Activated T-cell treated with anti-CD3 and anti-CD28 coated beads, Interleukin-2, amount 50 U/mL, for 4 hours (primary cell): ENCODE data around the gene TENM4. TPM values are rescaled to one million over a fixed set of nuclear protein-coding genes. Genes with fewer than 3 reads are reported as not detected.

Experiments used
- ATAC-seq, 2 donors: fragments of 200-7000 bp; cut with Tn5 transposase; one replicate each; pipeline ENCODE4 v1.10.0; 2021
- DNase-seq: peaks from one replicate; pipeline ENCODE4 v3.0.0-alpha.2; 2020
- H3K27me3 Mint-ChIP-seq: one replicate; pipeline ENCODE4 v1.8.0; 2021; ENCODE audit warnings: low read depth, mixed read lengths
- H3K36me3 Mint-ChIP-seq: one replicate; pipeline ENCODE4 v1.8.0; 2022; ENCODE audit warnings: mixed read lengths; ENCODE audit not compliant: insufficient read depth
- H3K4me1 Mint-ChIP-seq: one replicate; pipeline ENCODE4 v1.8.0; 2021; ENCODE audit warnings: low read depth, mixed read lengths
- H3K4me3 Mint-ChIP-seq: one replicate; pipeline ENCODE4 v1.8.0; 2021; ENCODE audit warnings: mild to moderate bottlenecking, moderate library complexity, mixed read lengths
- H3K9me3 Mint-ChIP-seq: one replicate; pipeline ENCODE4 v1.8.0; 2021; ENCODE audit warnings: mixed read lengths
- total RNA-seq, 3 donors: library from RNA; stranded (reverse); gene quantifications; one replicate each; pipeline ENCODE4 v1.2.1, GENCODE V29; 2021

Gene TENM4
- total RNA-seq, 3 donors from 2014 or later: 0.10 to 0.30 TPM; not detected in 1

DNA sequence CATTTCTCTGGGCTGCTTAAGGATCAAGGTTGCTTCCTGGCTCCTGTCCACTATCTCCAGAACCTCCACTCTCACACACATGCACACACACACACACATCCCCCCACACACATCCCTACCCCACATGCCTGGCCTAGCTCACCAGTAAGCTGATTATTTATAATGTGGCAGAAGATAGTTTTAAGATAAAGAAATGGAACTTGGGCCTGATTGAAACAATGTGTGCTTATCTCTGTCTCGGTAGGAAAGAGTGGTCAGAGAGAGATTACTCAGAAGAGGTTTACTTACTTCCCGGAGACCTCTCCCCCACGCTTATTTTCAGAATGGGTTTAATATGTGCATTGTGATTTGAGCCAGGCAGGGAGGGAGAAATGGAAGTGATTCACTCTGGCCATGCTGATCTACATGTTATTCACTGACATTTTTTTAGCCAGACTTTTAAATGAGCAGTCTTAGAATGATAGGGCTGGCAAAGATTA is 422.4 kb downstream of the TENM4 start:
- DNase-seq: no peak
- no peaks in the 10 kb centered on the region for H3K9me3 Mint-ChIP-seq
- ATAC-seq: no peak

DNA sequence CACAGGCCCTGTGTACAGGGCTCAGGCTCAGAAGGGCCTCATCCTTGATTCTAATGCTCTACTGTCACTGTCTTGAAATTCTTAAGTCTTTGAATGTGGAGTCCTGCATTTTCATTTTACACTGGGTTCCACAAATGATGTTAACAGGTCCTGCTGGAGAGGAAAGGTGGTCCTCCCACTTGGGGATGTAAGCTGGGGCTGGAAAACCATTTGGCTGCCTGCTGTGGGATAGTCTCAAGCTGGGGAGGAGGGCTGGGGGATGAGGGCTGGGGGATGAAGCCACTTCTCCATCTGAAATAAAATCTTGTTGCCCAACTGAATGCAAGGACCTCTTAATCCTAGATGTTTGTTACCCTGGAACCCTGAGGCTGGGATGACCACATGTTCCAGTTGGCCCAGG is 423.0 kb downstream of the TENM4 start:
- no peak overlapping the region for H3K4me3 Mint-ChIP-seq
- H3K27me3 Mint-ChIP-seq: peaks cover 12% of the 10 kb centered on the region
- no peaks in the 10 kb centered on the region for H3K36me3 Mint-ChIP-seq
- DNase-seq: no peak
- no peaks in the 10 kb centered on the region for H3K9me3 Mint-ChIP-seq
- H3K4me1 Mint-ChIP-seq: no peaks in the 10 kb centered on the region
- no peak for ATAC-seq

More for the DNA sequence above, 422.4 kb downstream of the TENM4 start:
- H3K27me3 Mint-ChIP-seq: peaks cover 10% of the 10 kb centered on the region
- no peaks in the 10 kb centered on the region for H3K4me1 Mint-ChIP-seq
- no peak overlapping the region for H3K4me3 Mint-ChIP-seq
- H3K36me3 Mint-ChIP-seq: no peaks in the 10 kb centered on the region

DNA sequence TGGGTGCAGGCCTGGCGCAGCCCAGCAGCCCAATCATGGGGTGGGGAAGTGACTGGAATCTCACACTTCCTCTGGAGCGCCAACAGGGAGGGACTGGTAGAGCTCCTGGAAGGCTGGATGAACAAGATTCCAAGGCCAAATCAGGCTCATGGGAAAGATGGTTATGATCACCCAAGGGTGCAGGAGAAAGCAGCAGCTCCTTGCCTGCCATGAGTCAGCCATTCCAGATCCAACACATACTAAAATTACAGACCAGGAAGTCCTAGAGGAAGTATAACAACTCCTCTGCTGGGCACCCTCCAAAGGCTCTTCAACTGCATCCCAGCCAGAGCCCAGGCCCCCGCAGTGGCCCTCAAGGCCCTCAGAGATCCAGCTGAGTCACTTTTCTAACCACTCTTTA is 427.3 kb downstream of the TENM4 start:
- Mint-ChIP-seq H3K27me3 (peaks cover 8% of the 10 kb centered on the region), H3K4me1 (no peaks in the 10 kb centered on the region), H3K36me3 (no peaks in the 10 kb centered on the region), H3K4me3 (no peak overlapping the region), H3K9me3 (no peaks in the 10 kb centered on the region)
- no peak for ATAC-seq
- DNase-seq: no peak

GRCh38 chr11:79011357-79011756 is 429.5 kb downstream of the TENM4 start:
- no peaks in the 10 kb centered on the region for H3K9me3 Mint-ChIP-seq
- DNase-seq (no peak), ATAC-seq (no peak)
- H3K4me1 Mint-ChIP-seq: no peaks in the 10 kb centered on the region
- H3K36me3 Mint-ChIP-seq: no peaks in the 10 kb centered on the region
- H3K27me3 Mint-ChIP-seq: peaks cover 8% of the 10 kb centered on the region
- H3K4me3 Mint-ChIP-seq: no peak overlapping the region

DNA sequence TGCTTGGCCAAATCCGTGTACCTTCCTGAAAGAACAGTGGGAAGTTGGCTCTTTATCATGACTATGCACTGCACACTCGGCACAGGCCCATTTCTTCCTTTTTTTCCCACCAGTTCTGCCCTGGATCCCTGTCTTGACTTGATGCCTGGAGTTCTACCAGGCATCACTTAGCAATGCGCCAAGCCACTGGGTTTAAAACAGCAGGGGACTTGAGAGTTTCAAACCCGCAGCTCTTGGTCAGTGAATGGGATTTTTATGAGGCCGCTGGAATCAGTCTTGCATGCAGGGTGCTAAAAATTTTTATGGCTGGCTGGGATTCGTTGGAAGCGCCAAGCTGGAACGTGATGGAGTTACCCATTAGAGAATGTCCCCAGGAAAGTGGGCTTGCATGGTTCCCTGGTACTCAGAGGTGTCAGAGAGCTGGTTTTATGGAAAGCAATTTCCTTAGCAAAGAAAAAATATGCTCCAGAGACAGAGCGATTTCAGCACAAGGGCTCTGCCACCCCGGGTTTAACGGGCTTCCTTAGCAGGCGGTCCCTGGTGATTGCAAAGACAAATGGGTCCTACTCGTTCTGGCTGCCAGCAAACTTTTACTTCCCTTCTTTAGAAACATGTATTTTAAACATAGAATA is 432.9 kb downstream of the TENM4 start:
- DNase-seq (no peak), ATAC-seq (no peak)
- H3K4me3 Mint-ChIP-seq: no peak overlapping the region
- no peaks in the 10 kb centered on the region for H3K9me3 Mint-ChIP-seq
- peaks cover 2% of the 10 kb centered on the region for H3K27me3 Mint-ChIP-seq
- no peaks in the 10 kb centered on the region for H3K4me1 Mint-ChIP-seq
- H3K36me3 Mint-ChIP-seq: no peaks in the 10 kb centered on the region

GRCh38 chr11:79006854-79007253 is 434.0 kb downstream of the TENM4 start:
- DNase-seq: no peak
- Mint-ChIP-seq H3K4me3 (no peak overlapping the region), H3K4me1 (no peaks in the 10 kb centered on the region), H3K36me3 (no peaks in the 10 kb centered on the region), H3K27me3 (no peaks in the 10 kb centered on the region), H3K9me3 (no peaks in the 10 kb centered on the region)
- ATAC-seq: no peak

DNA sequence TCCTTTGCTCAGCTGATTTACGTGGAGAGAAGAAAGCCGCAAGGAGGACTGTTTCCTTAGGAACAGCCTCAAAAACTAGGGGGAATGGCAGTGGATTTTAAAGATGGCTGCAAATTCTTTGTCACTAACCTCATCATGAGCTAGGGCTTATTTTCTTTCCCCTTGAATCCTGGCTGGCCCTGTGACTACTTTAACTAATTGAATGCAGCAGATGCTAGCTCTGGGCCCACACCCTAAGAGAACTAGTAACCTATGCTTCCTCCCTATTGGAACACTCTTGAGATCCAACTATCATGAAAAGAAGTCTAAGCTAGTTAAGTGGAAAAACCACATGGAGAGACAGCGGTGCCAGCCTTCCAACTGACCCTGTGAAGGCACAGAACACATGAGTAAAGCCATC is 444.8 kb downstream of the TENM4 start:
- peaks cover 8% of the 10 kb centered on the region for H3K27me3 Mint-ChIP-seq
- H3K4me1 Mint-ChIP-seq: no peaks in the 10 kb centered on the region
- H3K4me3 Mint-ChIP-seq: no peak overlapping the region
- ATAC-seq (no peak), DNase-seq (no peak)
- H3K9me3 Mint-ChIP-seq: peaks cover 14% of the 10 kb centered on the region
- H3K36me3 Mint-ChIP-seq: no peaks in the 10 kb centered on the region

DNA sequence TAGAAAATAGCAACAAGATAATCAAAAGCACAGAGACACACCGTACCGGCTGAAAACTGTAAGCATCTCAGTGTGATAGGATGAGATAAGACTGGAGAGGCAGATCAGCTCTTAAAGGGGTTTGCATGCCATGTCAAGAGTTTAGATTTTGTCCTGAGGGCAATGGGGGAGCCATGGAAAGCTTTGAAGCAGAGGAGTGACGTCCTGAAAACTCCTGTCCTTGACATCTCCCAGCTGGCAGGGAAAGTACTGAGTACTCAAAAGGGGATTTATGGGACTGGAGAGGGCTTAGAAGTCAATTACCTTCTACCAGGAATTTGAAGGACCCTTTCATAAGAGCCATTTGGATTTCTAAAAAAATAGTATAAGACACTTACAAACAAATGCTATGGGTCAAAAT is 445.7 kb downstream of the TENM4 start:
- Mint-ChIP-seq H3K9me3 (peaks cover 14% of the 10 kb centered on the region), H3K4me3 (no peak overlapping the region), H3K4me1 (no peaks in the 10 kb centered on the region), H3K36me3 (no peaks in the 10 kb centered on the region), H3K27me3 (peaks cover 8% of the 10 kb centered on the region)
- no peak for DNase-seq
- no peak for ATAC-seq

DNA sequence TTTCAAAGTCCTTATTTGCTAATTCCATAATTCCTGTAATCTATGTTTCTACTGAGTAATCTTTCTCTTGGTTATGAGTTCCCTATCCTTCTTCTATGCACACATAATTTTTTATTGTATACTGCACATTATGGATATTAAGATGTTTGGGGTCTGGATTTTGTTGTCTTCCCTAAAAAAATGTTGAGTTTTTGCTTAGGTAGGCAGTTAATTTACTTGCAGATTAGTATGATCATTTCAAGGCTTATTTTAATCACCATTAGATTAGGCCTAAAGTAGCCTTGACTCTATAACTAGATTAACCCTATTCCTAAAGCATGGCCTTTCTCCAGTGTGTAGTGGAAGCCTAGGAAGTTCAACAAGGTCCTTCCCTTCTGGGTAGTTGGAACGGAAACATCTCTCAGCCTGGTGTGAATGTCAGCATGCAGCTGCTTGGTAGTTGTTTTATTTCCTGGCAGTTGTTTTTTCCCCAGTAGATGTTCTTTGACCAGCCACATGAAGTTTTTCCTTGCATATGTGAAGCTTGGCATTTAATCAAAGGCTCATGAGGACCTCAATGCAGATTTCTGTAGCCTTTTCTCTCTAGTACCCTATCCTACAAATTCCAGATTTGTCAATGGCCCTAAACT is 446.9 kb downstream of the TENM4 start:
- peaks cover 6% of the 10 kb centered on the region for H3K9me3 Mint-ChIP-seq
- peaks cover 8% of the 10 kb centered on the region for H3K27me3 Mint-ChIP-seq
- no peaks in the 10 kb centered on the region for H3K4me1 Mint-ChIP-seq
- H3K4me3 Mint-ChIP-seq: no peak overlapping the region
- no peak for DNase-seq
- no peak for ATAC-seq
- H3K36me3 Mint-ChIP-seq: no peaks in the 10 kb centered on the region

- H3K27me3 Mint-ChIP-seq: peaks cover 8% of the 10 kb centered on the region
- no peak overlapping the region for H3K4me3 Mint-ChIP-seq
- H3K36me3 Mint-ChIP-seq: no peaks in the 10 kb centered on the region
- DNase-seq (no peak), ATAC-seq (no peak)
- no peaks in the 10 kb centered on the region for H3K9me3 Mint-ChIP-seq
- H3K4me1 Mint-ChIP-seq: no peaks in the 10 kb centered on the region
Observed at GRCh38 chr11:78991681-78992080, 449.1 kb downstream of the TENM4 start.

DNA sequence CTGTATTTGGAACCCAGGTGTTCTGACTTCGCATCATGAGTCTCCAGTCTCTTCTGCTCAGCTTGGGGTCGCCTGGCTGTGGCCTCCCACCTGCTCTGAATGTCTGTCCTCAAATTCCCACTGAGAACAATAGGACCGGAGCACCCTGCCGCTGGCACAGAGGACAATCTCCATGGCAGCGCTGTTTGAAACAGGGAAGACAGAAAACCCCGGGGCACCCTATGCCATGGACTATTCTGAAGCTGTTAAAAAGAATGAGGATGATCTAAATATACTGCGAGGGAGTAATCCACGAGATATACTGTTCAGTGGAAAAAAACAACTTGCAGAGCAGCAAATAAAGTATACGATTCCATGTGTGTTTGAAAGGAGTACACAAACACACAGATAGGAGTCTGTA is 450.6 kb downstream of the TENM4 start:
- Mint-ChIP-seq H3K4me1 (no peaks in the 10 kb centered on the region), H3K27me3 (peaks cover 8% of the 10 kb centered on the region), H3K36me3 (no peaks in the 10 kb centered on the region), H3K9me3 (no peaks in the 10 kb centered on the region), H3K4me3 (no peak overlapping the region)
- no peak for DNase-seq
- no peak for ATAC-seq

DNA sequence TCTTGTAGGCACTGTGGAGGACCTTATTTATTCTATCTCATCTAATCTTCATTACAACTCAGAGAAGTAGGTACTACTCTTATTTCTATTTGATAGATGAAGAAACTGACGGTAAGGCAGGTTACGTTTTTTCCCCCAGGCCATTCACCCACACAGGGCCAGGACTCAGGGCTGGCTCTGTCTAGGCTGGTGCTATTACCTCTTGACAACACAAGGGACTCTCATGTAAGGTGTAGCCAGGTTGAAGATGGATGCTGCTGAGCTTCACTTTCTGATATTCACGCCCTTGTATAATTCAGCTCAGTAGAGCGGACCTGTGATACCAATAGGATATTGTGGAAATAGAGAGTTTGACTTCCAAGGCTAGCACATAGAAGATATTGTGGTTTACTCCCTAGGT is 453.1 kb downstream of the TENM4 start:
- no peak for ATAC-seq
- Mint-ChIP-seq H3K4me1 (no peaks in the 10 kb centered on the region), H3K9me3 (no peaks in the 10 kb centered on the region), H3K27me3 (no peaks in the 10 kb centered on the region), H3K4me3 (no peak overlapping the region), H3K36me3 (no peaks in the 10 kb centered on the region)
- DNase-seq: no peak

- no peak for DNase-seq
- Mint-ChIP-seq H3K4me1 (no peaks in the 10 kb centered on the region), H3K9me3 (no peaks in the 10 kb centered on the region), H3K27me3 (no peaks in the 10 kb centered on the region), H3K36me3 (no peaks in the 10 kb centered on the region), H3K4me3 (no peak overlapping the region)
- ATAC-seq: no peak
Observed at GRCh38 chr11:78986305-78986704, 454.5 kb downstream of the TENM4 start.

GRCh38 chr11:78985663-78986062 is 455.2 kb downstream of the TENM4 start:
- ATAC-seq (no peak), DNase-seq (no peak)
- H3K4me1 Mint-ChIP-seq: no peaks in the 10 kb centered on the region
- no peaks in the 10 kb centered on the region for H3K27me3 Mint-ChIP-seq
- no peaks in the 10 kb centered on the region for H3K36me3 Mint-ChIP-seq
- no peak overlapping the region for H3K4me3 Mint-ChIP-seq
- H3K9me3 Mint-ChIP-seq: no peaks in the 10 kb centered on the region

DNA sequence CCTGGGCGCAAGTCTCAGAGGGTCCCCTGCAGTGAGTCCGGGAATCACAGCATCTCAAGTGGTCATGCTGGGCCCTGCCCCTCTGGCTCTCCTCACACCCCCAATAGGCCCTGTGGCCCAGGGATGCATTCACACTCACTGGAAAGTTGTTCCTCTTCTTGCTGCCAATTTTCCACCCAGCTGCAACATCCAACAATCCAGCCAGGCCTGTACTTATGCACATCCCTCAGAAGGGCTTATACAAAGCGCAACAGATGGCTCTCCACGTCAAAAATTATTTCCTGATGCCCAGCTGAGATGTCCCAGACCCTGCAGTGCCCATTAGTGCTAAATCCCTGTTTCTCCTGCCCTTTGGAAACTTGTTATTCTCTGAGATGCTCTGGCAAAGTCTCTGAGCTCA is 458.4 kb downstream of the TENM4 start:
- no peak for ATAC-seq
- DNase-seq: no peak
- Mint-ChIP-seq H3K36me3 (no peaks in the 10 kb centered on the region), H3K9me3 (peaks cover under 1% of the 10 kb centered on the region), H3K4me1 (no peaks in the 10 kb centered on the region), H3K4me3 (no peak overlapping the region), H3K27me3 (no peaks in the 10 kb centered on the region)
